Gastroesophageal sphincter (tissue), 4 donors: ENCODE data around the gene AUTS2. TPM values are rescaled to one million over a fixed set of nuclear protein-coding genes. Genes with fewer than 3 reads are reported as not detected.

Experiments
- ATAC-seq: fragments of 150-250 bp; one replicate; pipeline ENCODE4 v1.9.1; 2016; ENCODE audit warnings: mild to moderate bottlenecking, moderate library complexity
- H3K27ac ChIP-seq, 4 donors: fragments of 200-600 bp; sonication (generic) in 3 of 4; 1 replicate in 3 of 4; 2 replicates in 1 of 4; pipeline ENCODE4 v1.5.1; 2016 to 2019
- H3K27me3 ChIP-seq: fragments of 200-600 bp; sonication (generic); one replicate; pipeline ENCODE4 v1.5.1; 2019
- H3K36me3 ChIP-seq, 2 donors: fragments of 200-600 bp; sonication (generic); one replicate each; pipeline ENCODE4 v1.5.1; 2019; ENCODE audit warnings: control low read depth in 1 of 2
- H3K4me1 ChIP-seq, 3 donors: fragments of 200-600 bp; sonication (generic); 1 replicate in 2 of 3; 2 replicates in 1 of 3; pipeline ENCODE4 v1.5.1; 2016 to 2019; ENCODE audit warnings: control low read depth in 2 of 3
- H3K4me3 ChIP-seq, 2 donors: fragments of 200-600 bp; sonication (generic); one replicate each; pipeline ENCODE4 v1.5.1; 2019; ENCODE audit warnings: mild to moderate bottlenecking in 1 of 2, moderate library complexity in 1 of 2
- H3K9me3 ChIP-seq, 3 donors: fragments of 200-600 bp; sonication (generic); one replicate each; pipeline ENCODE4 v1.5.1; 2017 to 2019; ENCODE audit warnings: control low read depth in 2 of 3
- EP300 ChIP-seq: sonication (generic); formaldehyde crosslinking; IDR thresholded peaks from one replicate; pipeline ENCODE4 v1.6.1; 2017; ENCODE audit warnings: antibody characterized with exemption, mild to moderate bottlenecking
- POLR2A ChIP-seq, 2 donors: fragments of 450-650 bp; IDR thresholded peaks; one replicate each; pipeline ENCODE4 v1.6.1; 2017; ENCODE audit warnings: antibody characterized with exemption in 2 of 2, mild to moderate bottlenecking in 2 of 2, moderate library complexity in 1 of 2
- POLR2AphosphoS5 ChIP-seq: sonication (generic); formaldehyde crosslinking; IDR thresholded peaks from one replicate; pipeline ENCODE4 v1.6.1; 2017; ENCODE audit warnings: antibody characterized with exemption
- WGBS, 2 donors: methylation state at CpG; one replicate each; pipeline ENCODE4 v1.1.5; 2018; ENCODE audit warnings: low coverage in 1 of 2; 5-methylcytosine and 5-hydroxymethylcytosine counted together
- total RNA-seq, 4 donors: library from RNA; depleted of rRNA; stranded (reverse); fragments of >200 nt; gene quantifications; one replicate each; pipeline ENCODE4 v1.1.0, GENCODE V29; 2016
- TF ChIP-seq, protein P1 (sequence below), 4 experiments: fragments of 200-600 bp in 2 of 4; fragments of 450-650 bp in 2 of 4; sonication (generic) in 1 of 4; IDR thresholded peaks; one replicate each; pipeline ENCODE4 v1.5.1; 2017 to 2019; ENCODE audit warnings: antibody characterized with exemption in 4 of 4, mild to moderate bottlenecking in 2 of 4, moderate library complexity in 2 of 4

AUTS2 gene
- total RNA-seq, 4 donors from 2014 or later = 12.2 to 48.7 (median 44.1) TPM

DNA sequence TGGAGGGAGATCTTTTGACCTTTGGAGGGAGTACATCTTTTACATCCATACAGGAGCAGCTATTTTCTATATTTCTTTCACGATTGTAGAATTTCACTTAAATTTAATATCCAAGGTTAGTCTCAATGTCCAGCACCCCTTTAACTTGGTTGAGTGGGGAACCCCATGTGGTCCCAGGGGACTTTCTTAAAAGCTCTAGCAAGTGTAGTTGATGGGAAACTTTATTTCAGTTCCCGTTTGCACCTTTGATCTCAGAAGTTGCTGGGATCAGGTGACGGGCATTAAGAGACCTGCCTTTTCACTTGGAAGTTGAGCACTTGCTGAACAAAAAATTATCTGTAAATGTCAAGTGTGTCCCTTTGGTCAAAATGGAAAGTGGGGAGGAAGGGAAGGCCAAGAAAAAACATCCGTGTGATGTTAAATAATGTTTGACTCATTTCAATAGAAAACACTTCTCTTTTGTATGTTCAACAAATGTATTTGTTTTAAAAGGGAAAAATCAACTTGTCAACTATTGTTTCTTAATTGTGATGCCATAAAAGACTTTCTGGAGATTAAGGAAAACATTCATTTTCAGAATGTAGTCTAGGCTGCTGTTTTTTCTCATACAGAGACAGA, 1163.5 kb downstream of the AUTS2 start:
- no peaks in the 10 kb centered on the region for H3K27me3 ChIP-seq
- TF ChIP-seq, protein P1, sequence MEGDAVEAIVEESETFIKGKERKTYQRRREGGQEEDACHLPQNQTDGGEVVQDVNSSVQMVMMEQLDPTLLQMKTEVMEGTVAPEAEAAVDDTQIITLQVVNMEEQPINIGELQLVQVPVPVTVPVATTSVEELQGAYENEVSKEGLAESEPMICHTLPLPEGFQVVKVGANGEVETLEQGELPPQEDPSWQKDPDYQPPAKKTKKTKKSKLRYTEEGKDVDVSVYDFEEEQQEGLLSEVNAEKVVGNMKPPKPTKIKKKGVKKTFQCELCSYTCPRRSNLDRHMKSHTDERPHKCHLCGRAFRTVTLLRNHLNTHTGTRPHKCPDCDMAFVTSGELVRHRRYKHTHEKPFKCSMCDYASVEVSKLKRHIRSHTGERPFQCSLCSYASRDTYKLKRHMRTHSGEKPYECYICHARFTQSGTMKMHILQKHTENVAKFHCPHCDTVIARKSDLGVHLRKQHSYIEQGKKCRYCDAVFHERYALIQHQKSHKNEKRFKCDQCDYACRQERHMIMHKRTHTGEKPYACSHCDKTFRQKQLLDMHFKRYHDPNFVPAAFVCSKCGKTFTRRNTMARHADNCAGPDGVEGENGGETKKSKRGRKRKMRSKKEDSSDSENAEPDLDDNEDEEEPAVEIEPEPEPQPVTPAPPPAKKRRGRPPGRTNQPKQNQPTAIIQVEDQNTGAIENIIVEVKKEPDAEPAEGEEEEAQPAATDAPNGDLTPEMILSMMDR (IDR thresholded peaks at IDR 0.05) = no peak
- TF ChIP-seq EP300 (no peak), POLR2AphosphoS5 (no peak), POLR2A (IDR thresholded peaks at IDR 0.05) (no peak)
- peaks cover 0 to 29% of the 10 kb centered on the region in 2 donors for H3K36me3 ChIP-seq
- H3K4me1 ChIP-seq = peaks cover 0 to 12% (median 0%) of the 10 kb centered on the region in 3 donors
- H3K4me3 ChIP-seq = no peak overlapping the region
- WGBS, 2 donors = 90 to 96% methylated on average over 4 of the region's 4 CpGs
- no peaks in the 10 kb centered on the region for H3K9me3 ChIP-seq
- no peak for ATAC-seq
- H3K27ac ChIP-seq = no peak overlapping the region

DNA sequence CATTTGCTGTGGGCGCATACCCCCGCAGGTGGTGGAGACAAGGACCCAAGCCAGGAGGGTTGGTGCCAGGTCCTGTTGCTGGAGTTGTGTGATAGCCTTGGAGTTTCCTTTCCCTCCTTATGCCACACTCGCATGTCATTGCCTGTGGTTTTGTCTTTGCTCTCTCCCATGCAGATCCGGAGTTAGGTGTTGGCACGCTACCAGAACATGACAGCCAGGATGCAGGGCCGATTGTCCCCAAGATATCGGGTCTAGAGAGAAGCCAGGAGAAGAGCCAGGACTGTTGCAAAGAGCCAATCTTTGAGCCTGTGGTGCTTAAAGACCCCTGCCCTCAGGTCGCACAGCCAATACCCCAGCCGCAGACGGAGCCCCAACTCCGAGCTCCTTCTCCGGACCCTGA, 1164.4 kb downstream of the AUTS2 start:
- Histone ChIP-seq H3K9me3 (no peaks in the 10 kb centered on the region), H3K4me1 (peaks cover 0 to 12% (median 0%) of the 10 kb centered on the region in 3 donors), H3K4me3 (no peak overlapping the region), H3K27me3 (no peaks in the 10 kb centered on the region), H3K36me3 (peaks cover 0 to 37% of the 10 kb centered on the region in 2 donors), H3K27ac (no peak overlapping the region)
- 71% methylated on average over 6 of the region's 12 CpGs; no CpG with 5 or more reads in 1 of the 2 donors for WGBS, 2 donors
- TF ChIP-seq POLR2A (IDR thresholded peaks at IDR 0.05) (no peak), EP300 (no peak), POLR2AphosphoS5 (no peak)
- TF ChIP-seq, protein P1 (IDR thresholded peaks at IDR 0.05) = no peak
- no peak for ATAC-seq

DNA sequence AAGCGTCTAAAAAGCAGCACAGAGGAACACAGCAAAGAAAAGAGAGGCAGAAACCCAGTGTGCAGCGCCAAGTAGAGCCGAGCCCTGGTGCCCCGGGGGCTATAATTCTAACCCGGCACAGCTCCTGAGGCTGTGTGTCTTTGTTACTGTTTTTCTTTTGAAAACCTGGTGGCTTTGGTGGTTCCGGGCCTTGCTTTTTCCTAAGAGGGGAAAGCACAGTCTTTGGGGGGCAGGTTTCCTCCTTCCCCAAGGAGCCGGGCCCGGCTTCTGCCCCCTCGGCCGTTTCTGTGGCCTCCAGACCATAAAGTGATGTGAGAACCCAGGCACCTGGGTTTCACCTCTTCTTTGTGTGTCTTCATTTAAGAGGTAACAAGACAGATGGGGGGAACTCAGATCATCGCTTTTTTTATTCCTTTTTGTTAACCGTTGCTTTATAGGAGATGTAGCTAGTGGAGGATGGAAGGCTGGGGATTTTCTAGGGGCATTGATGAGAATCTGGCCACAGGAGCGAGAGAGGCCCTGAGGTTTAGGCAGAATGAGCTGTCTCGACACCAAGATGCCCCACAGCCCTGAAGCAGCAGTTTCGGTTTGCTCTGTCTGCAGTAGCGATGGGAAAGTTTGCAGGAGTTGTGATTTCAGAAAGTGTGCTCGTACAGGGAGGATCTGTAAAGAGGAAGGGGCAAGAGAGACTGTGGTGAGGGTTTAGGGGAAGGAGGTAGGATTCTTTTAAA, 1165.9 kb downstream of the AUTS2 start:
- no peak for TF ChIP-seq EP300
- no peak for TF ChIP-seq POLR2A (IDR thresholded peaks at IDR 0.05)
- TF ChIP-seq, protein P1 (IDR thresholded peaks at IDR 0.05) = no peak
- no peak for TF ChIP-seq POLR2AphosphoS5
- Histone ChIP-seq H3K4me3 (no peak overlapping the region), H3K27me3 (no peaks in the 10 kb centered on the region), H3K4me1 (peaks cover 0 to 12% (median 0%) of the 10 kb centered on the region in 3 donors), H3K9me3 (no peaks in the 10 kb centered on the region), H3K27ac (no peak overlapping the region), H3K36me3 (peaks cover 0 to 44% of the 10 kb centered on the region in 2 donors)
- ATAC-seq = no peak
- 76 to 80% methylated on average over 8 to 13 of the region's 17 CpGs for WGBS, 2 donors

DNA sequence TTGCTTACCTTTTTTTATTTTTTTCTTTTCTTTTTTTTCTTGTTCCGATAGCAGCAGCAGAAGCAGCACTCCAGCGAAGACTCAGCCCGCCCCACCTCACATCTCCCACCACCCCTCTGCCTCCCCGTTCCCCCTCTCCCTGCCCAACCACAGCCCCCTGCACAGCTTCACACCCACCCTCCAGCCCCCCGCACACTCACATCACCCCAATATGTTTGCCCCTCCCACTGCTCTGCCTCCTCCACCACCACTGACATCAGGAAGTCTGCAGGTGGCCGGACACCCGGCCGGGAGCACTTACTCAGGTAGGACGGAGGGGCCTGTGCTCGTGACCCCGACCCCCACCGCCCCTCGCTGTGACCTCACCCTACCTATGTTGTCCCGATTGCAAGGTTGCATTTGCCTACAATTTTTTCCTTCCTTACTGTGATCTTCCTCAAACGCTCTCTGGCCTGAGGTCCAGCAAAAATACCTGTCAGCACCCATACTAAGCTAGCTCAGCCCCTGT, 1166.5 kb downstream of the AUTS2 start:
- no peak overlapping the region for H3K4me3 ChIP-seq
- H3K9me3 ChIP-seq = no peaks in the 10 kb centered on the region
- no peak for ATAC-seq
- H3K27me3 ChIP-seq = no peaks in the 10 kb centered on the region
- 90 to 92% methylated on average over 10 to 11 of the region's 15 CpGs for WGBS, 2 donors
- H3K36me3 ChIP-seq = peaks cover 0 to 47% of the 10 kb centered on the region in 2 donors
- TF ChIP-seq POLR2AphosphoS5 = no peak
- peaks cover 0 to 12% (median 0%) of the 10 kb centered on the region in 3 donors for H3K4me1 ChIP-seq
- H3K27ac ChIP-seq = no peak overlapping the region

GRCh38 chr7:70765651-70766050, 1167.4 kb downstream of the AUTS2 start:
- H3K27ac ChIP-seq = no peak overlapping the region
- H3K36me3 ChIP-seq = peaks cover 0 to 54% of the 10 kb centered on the region in 2 donors
- H3K4me1 ChIP-seq = peaks cover 0 to 8% (median 0%) of the 10 kb centered on the region in 3 donors
- no peaks in the 10 kb centered on the region for H3K27me3 ChIP-seq
- no peak for ATAC-seq
- H3K4me3 ChIP-seq = no peak overlapping the region
- WGBS, 2 donors = 82% methylated on average over 7 of the region's 7 CpGs; no CpG with 5 or more reads in 1 of the 2 donors
- TF ChIP-seq, protein P1 (IDR thresholded peaks at IDR 0.05) = no peak
- no peak for TF ChIP-seq POLR2A (IDR thresholded peaks at IDR 0.05)
- no peak for TF ChIP-seq EP300
- no peak for TF ChIP-seq POLR2AphosphoS5
- no peaks in the 10 kb centered on the region for H3K9me3 ChIP-seq
